Natural killer cell (primary cell): ENCODE results near the gene EIF4EBP2. TPM values are rescaled to one million over a fixed set of nuclear protein-coding genes. Genes with fewer than 3 reads are reported as not detected.

Experiments
- ATAC-seq, 3 donors: fragments of 150-1000 bp in 2 of 3; fragments of 200-7000 bp in 1 of 3; cut with Tn5 transposase; 1 replicate in 1 of 3; 2 replicates in 2 of 3; pipeline ENCODE4 v1.10.0; 2021; ENCODE audit warnings: mild to moderate bottlenecking in 2 of 3, moderate library complexity in 2 of 3
- DNase-seq, 2 donors: peaks; one replicate each; pipeline versions ENCODE4 v3.0.0 to v3.0.0-alpha.2; 2013 to 2021; ENCODE audit warnings: mixed read lengths in 1 of 2
- H3K27ac ChIP-seq: one replicate; pipeline ENCODE4 v1.5.1; 2013; ENCODE audit warnings: mild to moderate bottlenecking, low read length
- H3K27me3 ChIP-seq: one replicate; pipeline ENCODE4 v1.6.1; 2013; ENCODE audit warnings: low read length; ENCODE audit not compliant: control insufficient read depth, insufficient read depth
- H3K36me3 ChIP-seq: one replicate; pipeline ENCODE4 v1.6.1; 2013; ENCODE audit warnings: low read length; ENCODE audit not compliant: control insufficient read depth, insufficient read depth
- H3K4me1 ChIP-seq: one replicate; pipeline ENCODE4 v1.6.1; 2013; ENCODE audit warnings: low read length; ENCODE audit not compliant: control insufficient read depth, insufficient read depth
- H3K4me3 ChIP-seq: one replicate; pipeline ENCODE4 v1.5.1; 2013; ENCODE audit warnings: low read length
- H3K9me3 ChIP-seq: one replicate; pipeline ENCODE4 v1.6.1; 2013; ENCODE audit warnings: low read length; ENCODE audit not compliant: control insufficient read depth, insufficient read depth
- H3K27ac Mint-ChIP-seq, 2 donors: one replicate each; pipeline ENCODE4 v1.8.0; 2022; ENCODE audit warnings: mild to moderate bottlenecking in 2 of 2, mixed read lengths in 2 of 2, moderate library complexity in 1 of 2
- H3K27me3 Mint-ChIP-seq, 2 donors: one replicate each; pipeline ENCODE4 v1.8.0; 2022; ENCODE audit warnings: low read depth in 2 of 2, mixed read lengths in 2 of 2
- H3K36me3 Mint-ChIP-seq: one replicate; pipeline ENCODE4 v1.8.0; 2022; ENCODE audit warnings: mixed read lengths
- H3K4me1 Mint-ChIP-seq, 2 donors: one replicate each; pipeline ENCODE4 v1.8.0; 2022; ENCODE audit warnings: mixed read lengths in 2 of 2
- H3K4me3 Mint-ChIP-seq: one replicate; pipeline ENCODE4 v1.8.0; 2022; ENCODE audit warnings: mild to moderate bottlenecking, moderate library complexity, mixed read lengths
- H3K9me3 Mint-ChIP-seq, 2 donors: one replicate each; pipeline ENCODE4 v1.8.0; 2022; ENCODE audit warnings: mixed read lengths in 2 of 2
- WGBS: methylation state at CpG from one replicate; pipeline ENCODE4 v1.1.7; 2013; ENCODE audit warnings: missing lambda C conversion rate; ENCODE audit not compliant: insufficient coverage; 5-methylcytosine and 5-hydroxymethylcytosine counted together
- intact Hi-C: fragments of 100-400 bp; cut with micrococcal nuclease; formaldehyde crosslinking; loops from one replicate; pipeline ENCODE4 v1.14.2; 2022
- total RNA-seq, 4 donors: library from RNA; stranded (reverse); fragments of 120-200 nt in 1 of 4; gene quantifications; one replicate each; pipeline versions ENCODE4 v1.2.3 to v1.2.4, GENCODE V29; 2013 to 2022
- TF ChIP-seq, protein P1 (sequence below): fragments of 200-600 bp; IDR thresholded peaks from one replicate; pipeline ENCODE4 v1.8.0; 2022; ENCODE audit warnings: antibody characterized with exemption

The EIF4EBP2 gene
- total RNA-seq, 3 donors from 2014 or later (not counting 1 experiment from before 2014, with no cell fraction given) = 60.6 to 71.6 (median 71.1) TPM

DNA sequence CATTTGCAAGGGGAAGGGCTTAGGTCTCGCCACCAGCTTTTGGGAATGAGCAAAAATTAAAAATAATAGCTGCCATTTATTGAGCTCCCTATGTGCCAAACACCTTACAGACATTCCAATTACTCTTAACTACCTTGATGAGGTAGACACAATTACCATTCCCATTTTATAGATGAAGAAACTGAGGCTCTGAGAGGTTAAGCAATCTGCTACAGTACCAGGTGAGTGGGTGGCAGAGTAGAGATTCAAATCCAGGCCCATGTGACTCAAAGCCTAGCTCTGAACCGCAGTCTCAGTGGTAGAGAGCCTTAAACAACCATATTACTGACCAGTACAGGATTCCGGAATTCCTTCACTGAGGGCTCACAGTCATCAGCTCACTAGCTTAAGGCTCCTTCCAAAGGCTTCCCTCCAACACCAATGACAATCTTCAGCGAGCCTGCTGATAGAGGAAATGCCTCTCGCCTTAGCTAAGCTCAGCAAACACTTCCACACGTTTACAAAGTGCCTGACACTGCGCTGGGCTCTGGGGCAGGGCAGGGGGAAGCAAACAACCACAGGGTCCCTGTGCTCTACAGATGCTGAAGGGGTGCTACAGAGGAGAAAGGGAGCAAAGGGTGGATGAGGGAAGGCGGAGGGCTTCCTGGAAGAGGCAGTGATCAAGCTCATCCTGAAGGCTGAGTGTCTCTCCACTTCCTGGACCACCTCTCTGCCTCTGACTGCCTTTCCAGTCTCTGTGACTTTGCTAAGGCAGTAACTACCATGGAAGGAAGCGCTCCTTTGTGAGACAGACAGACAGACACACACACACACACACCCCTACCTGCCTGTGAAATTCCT lies 28.9 kb upstream of the EIF4EBP2 start:
- no peaks in the 10 kb centered on the region for H3K9me3 Mint-ChIP-seq
- H3K27me3 Mint-ChIP-seq = no peaks in the 10 kb centered on the region
- intact Hi-C loops = no loop called here
- DNase-seq (no peak), ATAC-seq (no peak)
- Histone ChIP-seq H3K4me3 (no peak overlapping the region), H3K4me1 (no peaks in the 10 kb centered on the region), H3K36me3 (no peaks in the 10 kb centered on the region), H3K27ac (no peak overlapping the region), H3K9me3 (peaks cover 6% of the 10 kb centered on the region), H3K27me3 (no peaks in the 10 kb centered on the region)
- no peak overlapping the region for H3K4me3 Mint-ChIP-seq
- 90% methylated on average over 8 of the region's 9 CpGs for WGBS
- no peaks in the 10 kb centered on the region for H3K36me3 Mint-ChIP-seq
- no peak overlapping the region for H3K27ac Mint-ChIP-seq
- TF ChIP-seq, protein P1, sequence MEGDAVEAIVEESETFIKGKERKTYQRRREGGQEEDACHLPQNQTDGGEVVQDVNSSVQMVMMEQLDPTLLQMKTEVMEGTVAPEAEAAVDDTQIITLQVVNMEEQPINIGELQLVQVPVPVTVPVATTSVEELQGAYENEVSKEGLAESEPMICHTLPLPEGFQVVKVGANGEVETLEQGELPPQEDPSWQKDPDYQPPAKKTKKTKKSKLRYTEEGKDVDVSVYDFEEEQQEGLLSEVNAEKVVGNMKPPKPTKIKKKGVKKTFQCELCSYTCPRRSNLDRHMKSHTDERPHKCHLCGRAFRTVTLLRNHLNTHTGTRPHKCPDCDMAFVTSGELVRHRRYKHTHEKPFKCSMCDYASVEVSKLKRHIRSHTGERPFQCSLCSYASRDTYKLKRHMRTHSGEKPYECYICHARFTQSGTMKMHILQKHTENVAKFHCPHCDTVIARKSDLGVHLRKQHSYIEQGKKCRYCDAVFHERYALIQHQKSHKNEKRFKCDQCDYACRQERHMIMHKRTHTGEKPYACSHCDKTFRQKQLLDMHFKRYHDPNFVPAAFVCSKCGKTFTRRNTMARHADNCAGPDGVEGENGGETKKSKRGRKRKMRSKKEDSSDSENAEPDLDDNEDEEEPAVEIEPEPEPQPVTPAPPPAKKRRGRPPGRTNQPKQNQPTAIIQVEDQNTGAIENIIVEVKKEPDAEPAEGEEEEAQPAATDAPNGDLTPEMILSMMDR = no peak
- no peaks in the 10 kb centered on the region for H3K4me1 Mint-ChIP-seq

DNA sequence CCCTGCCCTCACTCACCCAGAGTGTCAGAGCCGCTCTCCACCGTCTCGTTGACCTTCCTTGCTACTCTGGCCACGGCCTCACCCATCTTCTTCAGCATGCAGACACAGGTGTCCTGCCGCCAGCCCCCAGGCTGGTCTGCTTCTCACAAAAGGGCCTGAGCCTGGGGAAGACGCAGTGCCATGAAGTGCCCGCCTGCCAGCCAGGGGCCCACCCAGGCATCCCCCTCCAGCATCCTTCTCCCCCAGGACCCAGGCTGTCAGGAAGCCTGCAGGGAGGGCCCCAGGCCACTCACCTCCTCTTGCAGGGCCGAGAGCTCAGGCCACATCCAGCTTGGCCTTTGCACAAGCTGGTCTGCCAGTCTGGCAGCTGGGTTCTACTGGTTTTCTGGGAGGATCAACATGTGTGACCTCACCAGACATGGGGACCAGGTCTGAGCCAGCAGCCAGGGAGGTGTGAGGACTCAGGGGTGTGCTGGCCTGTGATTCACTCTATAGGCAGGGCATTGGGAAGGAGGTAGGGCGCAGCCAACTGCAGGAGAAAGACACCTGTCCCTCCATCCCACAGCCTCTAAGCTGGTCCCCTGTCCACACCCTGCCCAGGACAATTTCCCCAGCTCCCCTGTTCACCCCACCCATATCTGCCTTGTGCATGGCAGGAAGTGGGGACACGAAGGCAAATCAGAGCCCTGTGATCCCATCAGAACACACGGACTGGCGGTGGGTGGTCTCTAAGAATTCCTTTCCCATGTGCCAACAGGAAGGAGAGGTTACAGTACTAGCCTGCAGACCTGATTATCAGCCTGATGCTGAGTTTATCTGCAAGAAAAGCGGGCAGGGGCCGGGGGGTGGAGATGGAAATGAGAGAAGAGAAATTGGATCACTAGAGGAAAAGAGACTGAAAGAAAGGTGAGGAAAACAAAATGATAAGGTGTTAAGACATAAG lies 27.2 kb upstream of the EIF4EBP2 start:
- intact Hi-C loops = no loop called here
- no peaks in the 10 kb centered on the region for H3K36me3 Mint-ChIP-seq
- WGBS = 92% methylated on average over 14 of the region's 14 CpGs
- no peaks in the 10 kb centered on the region for H3K9me3 Mint-ChIP-seq
- H3K36me3 ChIP-seq = no peaks in the 10 kb centered on the region
- H3K4me1 Mint-ChIP-seq = peaks cover 5% of the 10 kb centered on the region in 2 donors
- DNase-seq (no peak), ATAC-seq (no peak)
- no peak overlapping the region for H3K4me3 ChIP-seq
- H3K27me3 ChIP-seq = peaks cover under 1% of the 10 kb centered on the region
- H3K27ac Mint-ChIP-seq = no peak overlapping the region
- peaks cover 0 to 3% of the 10 kb centered on the region in 2 donors for H3K27me3 Mint-ChIP-seq
- TF ChIP-seq, protein P1 = no peak
- H3K4me3 Mint-ChIP-seq = no peak overlapping the region
- H3K4me1 ChIP-seq = peaks cover 6% of the 10 kb centered on the region
- H3K9me3 ChIP-seq = peaks cover 6% of the 10 kb centered on the region
- H3K27ac ChIP-seq = no peak overlapping the region

DNA sequence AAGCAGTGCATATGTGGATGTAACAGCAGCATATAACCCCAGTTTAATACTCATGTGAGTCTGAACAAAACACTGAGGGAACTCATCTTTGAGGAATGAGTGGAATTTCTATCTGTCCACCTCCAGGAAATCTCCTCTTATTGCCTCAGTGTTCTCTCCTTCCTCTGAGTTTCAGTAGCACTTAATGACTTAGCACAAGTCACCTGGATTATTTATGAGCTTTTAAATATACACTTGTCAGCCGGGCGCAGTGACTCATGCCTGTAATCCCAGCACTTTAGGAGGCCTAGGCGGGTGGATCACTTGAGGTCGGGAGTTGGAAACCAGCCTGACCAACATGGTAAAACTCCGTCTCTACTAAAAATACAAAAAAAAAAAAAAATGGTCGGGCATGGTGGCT lies 25.8 kb upstream of the EIF4EBP2 start:
- H3K4me3 ChIP-seq = no peak overlapping the region
- H3K36me3 ChIP-seq = no peaks in the 10 kb centered on the region
- intact Hi-C loops = no loop called here
- Mint-ChIP-seq H3K27ac (no peak overlapping the region), H3K4me3 (no peak overlapping the region), H3K4me1 (peaks cover 6 to 12% of the 10 kb centered on the region in 2 donors), H3K27me3 (peaks cover 0 to 3% of the 10 kb centered on the region in 2 donors), H3K9me3 (no peaks in the 10 kb centered on the region), H3K36me3 (no peaks in the 10 kb centered on the region)
- WGBS = 81% methylated on average over 6 of the region's 6 CpGs
- no peak overlapping the region for H3K27ac ChIP-seq
- peaks cover 15% of the 10 kb centered on the region for H3K4me1 ChIP-seq
- peaks cover 2% of the 10 kb centered on the region for H3K27me3 ChIP-seq
- DNase-seq (no peak), ATAC-seq (no peak)
- TF ChIP-seq, protein P1 = no peak
- peaks cover 6% of the 10 kb centered on the region for H3K9me3 ChIP-seq
